Activated naive CD4-positive, alpha-beta T cell treated with anti-CD3 and anti-CD28 coated beads, Interleukin-2, amount 50 U/mL, for 72 hours (primary cell): ENCODE results near the gene TXNRD1. TPM values are rescaled to one million over a fixed set of nuclear protein-coding genes. Genes with fewer than 3 reads are reported as not detected.

Experiments
- ATAC-seq, 2 donors: fragments of 150-1000 bp; cut with Tn5 transposase; 2 replicates each; pipeline ENCODE4 v1.10.0; 2021; ENCODE audit warnings: mild to moderate bottlenecking in 2 of 2, moderate library complexity in 2 of 2
- DNase-seq, 2 donors: peaks; one replicate each; pipeline ENCODE4 v3.0.0; 2021 to 2022; ENCODE audit warnings: low spot score in 2 of 2
- H3K27ac Mint-ChIP-seq, 2 donors: one replicate each; pipeline ENCODE4 v1.8.0; 2022; ENCODE audit warnings: mild to moderate bottlenecking in 2 of 2, mixed read lengths in 2 of 2
- H3K36me3 Mint-ChIP-seq, 2 donors: one replicate each; pipeline ENCODE4 v1.8.0; 2022; ENCODE audit warnings: mixed read lengths in 2 of 2
- H3K9me3 Mint-ChIP-seq, 2 donors: one replicate each; pipeline ENCODE4 v1.8.0; 2022; ENCODE audit warnings: mixed read lengths in 2 of 2
- total RNA-seq, 2 donors: library from RNA; stranded (reverse); gene quantifications; one replicate each; pipeline ENCODE4 v1.2.3, GENCODE V29; 2022

Gene TXNRD1
- total RNA-seq, 2 donors from 2014 or later, result 86.4 to 160 TPM

- peaks cover 0 to 5% of the 10 kb centered on the region in 2 donors for H3K36me3 Mint-ChIP-seq
- DNase-seq (no peak), ATAC-seq (peak in 1 of 2 donors; percentile 43)
- no peaks in the 10 kb centered on the region for H3K9me3 Mint-ChIP-seq
- H3K27ac Mint-ChIP-seq, result no peak overlapping the region
Observed at GRCh38 chr12:104352106-104352713, 136.6 kb downstream of the TXNRD1 start.

- Mint-ChIP-seq H3K27ac (no peak overlapping the region), H3K36me3 (no peaks in the 10 kb centered on the region), H3K9me3 (no peaks in the 10 kb centered on the region)
- DNase-seq (no peak), ATAC-seq (no peak)
Observed at GRCh38 chr12:104353012-104353981, 137.7 kb downstream of the TXNRD1 start.

GRCh38 chr12:104354167-104354867, 138.7 kb downstream of the TXNRD1 start:
- no peak overlapping the region for H3K27ac Mint-ChIP-seq
- H3K9me3 Mint-ChIP-seq, result no peaks in the 10 kb centered on the region
- no peak for ATAC-seq
- DNase-seq, result no peak
- no peaks in the 10 kb centered on the region for H3K36me3 Mint-ChIP-seq

- Mint-ChIP-seq H3K9me3 (no peaks in the 10 kb centered on the region), H3K36me3 (no peaks in the 10 kb centered on the region), H3K27ac (peak overlapping the region; percentile 40 to 46)
- ATAC-seq (no peak), DNase-seq (no peak)
Observed at GRCh38 chr12:104354868-104355570, 139.4 kb downstream of the TXNRD1 start.

GRCh38 chr12:104355630-104356029, 140.1 kb downstream of the TXNRD1 start:
- no peaks in the 10 kb centered on the region for H3K9me3 Mint-ChIP-seq
- H3K36me3 Mint-ChIP-seq, result no peaks in the 10 kb centered on the region
- ATAC-seq (no peak), DNase-seq (no peak)
- H3K27ac Mint-ChIP-seq, result peak overlapping the region; percentile 40 to 46

- ATAC-seq (no peak), DNase-seq (no peak)
- Mint-ChIP-seq H3K36me3 (no peaks in the 10 kb centered on the region), H3K27ac (peak overlapping the region in 1 of 2 donors; percentile 40), H3K9me3 (no peaks in the 10 kb centered on the region)
Observed at GRCh38 chr12:104356231-104357115, 140.9 kb downstream of the TXNRD1 start.

GRCh38 chr12:104357421-104357952, 141.9 kb downstream of the TXNRD1 start:
- no peaks in the 10 kb centered on the region for H3K36me3 Mint-ChIP-seq
- ATAC-seq (peak in 1 of 2 donors; percentile 30), DNase-seq (no peak)
- no peak overlapping the region for H3K27ac Mint-ChIP-seq
- no peaks in the 10 kb centered on the region for H3K9me3 Mint-ChIP-seq

- Mint-ChIP-seq H3K27ac (peak overlapping the region; percentile 4 to 33), H3K36me3 (no peaks in the 10 kb centered on the region), H3K9me3 (no peaks in the 10 kb centered on the region)
- peak; percentile 74 to 88 for ATAC-seq
- DNase-seq, result peak; percentile 67 to 71
Observed at GRCh38 chr12:104358353-104359003, 142.9 kb downstream of the TXNRD1 start.

- Mint-ChIP-seq H3K9me3 (no peaks in the 10 kb centered on the region), H3K27ac (peak overlapping the region; percentile 11 to 33), H3K36me3 (no peaks in the 10 kb centered on the region)
- ATAC-seq, result no peak
- DNase-seq, result no peak
Observed at GRCh38 chr12:104359216-104359615, 143.6 kb downstream of the TXNRD1 start.

- ATAC-seq, result no peak
- Mint-ChIP-seq H3K9me3 (no peaks in the 10 kb centered on the region), H3K27ac (no peak overlapping the region), H3K36me3 (no peaks in the 10 kb centered on the region)
- DNase-seq, result no peak
Observed at GRCh38 chr12:104360157-104360556, 144.6 kb downstream of the TXNRD1 start.

GRCh38 chr12:104360983-104361707, 145.6 kb downstream of the TXNRD1 start:
- no peak overlapping the region for H3K27ac Mint-ChIP-seq
- H3K9me3 Mint-ChIP-seq, result no peaks in the 10 kb centered on the region
- ATAC-seq (no peak), DNase-seq (no peak)
- H3K36me3 Mint-ChIP-seq, result no peaks in the 10 kb centered on the region

- peaks cover 0 to 17% of the 10 kb centered on the region in 2 donors for H3K36me3 Mint-ChIP-seq
- H3K9me3 Mint-ChIP-seq, result peaks cover 0 to 5% of the 10 kb centered on the region in 2 donors
- no peak overlapping the region for H3K27ac Mint-ChIP-seq
- DNase-seq, result no peak
- no peak for ATAC-seq
Observed at GRCh38 chr12:104365921-104366410, 150.4 kb downstream of the TXNRD1 start.

GRCh38 chr12:104369708-104370107, 154.1 kb downstream of the TXNRD1 start:
- no peak for ATAC-seq
- peaks cover 0 to 5% of the 10 kb centered on the region in 2 donors for H3K9me3 Mint-ChIP-seq
- no peak for DNase-seq
- H3K27ac Mint-ChIP-seq, result no peak overlapping the region
- peaks cover 0 to 17% of the 10 kb centered on the region in 2 donors for H3K36me3 Mint-ChIP-seq
